HepG2 (cell line): ENCODE results near the gene ATL2. TPM values are rescaled to one million over a fixed set of nuclear protein-coding genes. Genes with fewer than 3 reads are reported as not detected.

Experiments
- ATAC-seq: fragments of 200-7000 bp; cut with Tn5 transposase; 3 replicates; pipeline ENCODE4 v1.9.1; 2020; ENCODE audit warnings: mild to moderate bottlenecking, moderate library complexity
- BruUV-seq: library from RNA; stranded (reverse); fragments of 400-500 nt; replicated peaks from 2 replicates; lab custom pipeline; 2021; lab: Mats Ljungman, UMichigan
- CTCF ChIA-PET: fragments of 300-600 bp; formaldehyde crosslinking; extraction: SDS; loops from one replicate; lab custom pipeline; 2021; ENCODE audit warnings: low total read pairs, inconsistent platforms, low intra/inter-chr PET ratio; lab: Yijun Ruan, JAX
- POLR2A ChIA-PET: fragments of 350-600 bp; sonication (Branson Sonifier 250); formaldehyde crosslinking; loops from one replicate; lab custom pipeline; 2020; ENCODE audit warnings: antibody characterized with exemption, inconsistent platforms; lab: Yijun Ruan, JAX
- DNase-seq: peaks from one replicate; pipeline ENCODE4 v3.0.0-alpha.2; 2015; ENCODE audit warnings: low spot score
- FAIRE-seq: peaks from 3 replicates; lab custom pipeline; 2011; peaks lifted over from hg19 to GRCh38; lab: Jason Lieb, UNC
- H2AFZ ChIP-seq: one replicate; pipeline ENCODE4 v1.6.1; 2011; ENCODE audit warnings: low read length, inconsistent platforms
- H3K27ac ChIP-seq: fragments of 300-600 bp; 3 replicates; pipeline ENCODE4 v1.8.0; 2011; ENCODE audit warnings: mixed run types, mild to moderate bottlenecking, mixed read lengths, low read length, inconsistent platforms; ENCODE audit not compliant: insufficient read depth; ENCODE audit errors: extremely low read length
- H3K27me3 ChIP-seq, 2 experiments: fragments of 200-600 bp in 1 of 2; 2 replicates in 1 of 2; 3 replicates in 1 of 2; pipeline versions ENCODE4 v1.6.0 to v1.8.0; 2011; ENCODE audit warnings: low read length in 2 of 2, mild to moderate bottlenecking in 2 of 2, moderate library complexity in 2 of 2, inconsistent platforms in 1 of 2; ENCODE audit not compliant: insufficient read depth in 2 of 2, control insufficient read depth in 1 of 2
- H3K36me3 ChIP-seq, 2 experiments: fragments of 200-600 bp in 1 of 2; replicated peaks in 1 of 2; 2 replicates in 1 of 2; 3 replicates in 1 of 2; pipeline versions ENCODE4 v1.5.1 to v1.8.0; 2011; ENCODE audit warnings: low read length in 2 of 2, inconsistent platforms in 1 of 2; ENCODE audit not compliant: insufficient read depth in 2 of 2, control insufficient read depth in 1 of 2
- H3K4me1 ChIP-seq: 2 replicates; pipeline ENCODE4 v1.5.1; 2012; ENCODE audit warnings: low read length, inconsistent platforms; ENCODE audit not compliant: insufficient read depth
- H3K4me2 ChIP-seq: 2 replicates; pipeline ENCODE4 v1.6.0; 2011; ENCODE audit warnings: low read depth, low read length, inconsistent platforms
- H3K4me3 ChIP-seq, 3 experiments: fragments of 200-600 bp in 1 of 3; sonication (generic), shearing (Covaris generic) in 1 of 3; replicated peaks in 1 of 3; 2 replicates each; pipeline ENCODE4 v1.5.1; 2011 to 2016; ENCODE audit warnings: low read length in 3 of 3, inconsistent platforms in 2 of 3, low read depth in 2 of 3, mild to moderate bottlenecking in 2 of 3, control low read depth in 1 of 3, mixed read lengths in 1 of 3; ENCODE audit not compliant: insufficient read depth in 1 of 3
- H3K79me2 ChIP-seq: one replicate; pipeline ENCODE4 v1.6.1; 2011; ENCODE audit warnings: low read length, inconsistent platforms; ENCODE audit not compliant: insufficient read depth
- H3K9ac ChIP-seq: 2 replicates; pipeline ENCODE4 v1.6.0; 2011; ENCODE audit warnings: mild to moderate bottlenecking, low read depth, low read length, inconsistent platforms; ENCODE audit not compliant: insufficient read depth
- H3K9me3 ChIP-seq: 2 replicates; pipeline ENCODE4 v1.5.1; 2012; ENCODE audit warnings: mild to moderate bottlenecking, low read length
- H4K20me1 ChIP-seq: 2 replicates; pipeline ENCODE4 v1.6.0; 2011; ENCODE audit warnings: inconsistent platforms, mild to moderate bottlenecking, low read length, moderate library complexity; ENCODE audit not compliant: insufficient read depth
- ATF1 ChIP-seq: IDR thresholded peaks from 2 replicates; pipeline ENCODE4 v1.6.1; 2016; ENCODE audit warnings: mild to moderate bottlenecking, control low read depth
- NFRKB ChIP-seq: fragments of 450-650 bp; IDR thresholded peaks from 2 replicates; pipeline ENCODE4 v1.6.1; 2017
- TP53 ChIP-seq: sonication (generic); formaldehyde crosslinking; conservative IDR thresholded peaks from 2 replicates; pipeline ENCODE4 v1.4.0; 2020; ENCODE audit warnings: missing genetic modification reagents
- ZKSCAN1 ChIP-seq: fragments of 150-350 bp; IDR thresholded peaks from 2 replicates; pipeline ENCODE4 v1.6.1; 2014; ENCODE audit warnings: low read length
- ZNF761 ChIP-seq: sonication (generic); formaldehyde crosslinking; conservative IDR thresholded peaks from 2 replicates; pipeline ENCODE4 v1.4.0; 2020; ENCODE audit warnings: mild to moderate bottlenecking, missing genetic modification reagents
- ZZZ3 ChIP-seq: sonication (generic); formaldehyde crosslinking; IDR thresholded peaks from 2 replicates; pipeline ENCODE4 v1.4.0; 2020; ENCODE audit warnings: missing genetic modification reagents, mild to moderate bottlenecking, borderline replicate concordance
- WGBS: methylation state at CpG from one replicate; pipeline ENCODE4 v1.1.6; 2017; ENCODE audit warnings: low lambda C conversion rate; 5-methylcytosine and 5-hydroxymethylcytosine counted together
- in situ Hi-C: cut with HindIII; loops from 2 replicates; pipeline ENCODE4 v1.10.0; 2017; ENCODE audit warnings: low pct_unique_long_range_greater_than_20kb; ENCODE audit not compliant: extremely low pct_ligation_motif_present
- intact Hi-C: fragments of 100-400 bp; cut with micrococcal nuclease; formaldehyde crosslinking; loops from one replicate; pipeline ENCODE4 v1.10.0; 2022; ENCODE audit not compliant: unreplicated experiment
- polyA plus RNA-seq, 8 experiments: library from polyadenylated mRNA; depleted of rRNA in 3 of 8; stranded (reverse) in 7 of 8; unstranded in 1 of 8; fragments of >200 nt; fragmentation: Illumina TruSeq in 4 of 8; extraction: Trizol in 4 of 8; gene quantifications; 2 replicates each; pipeline versions ENCODE4 v1.2.1 to v1.2.3, GENCODE V29; 2011 to 2016; ENCODE audit warnings: low read depth in 4 of 8, missing spikeins in 1 of 8, mixed read lengths in 1 of 8; ENCODE audit not compliant: insufficient read depth in 1 of 8
- total RNA-seq, 5 experiments: library from RNA; depleted of rRNA; stranded (reverse); fragments of >200 nt; fragmentation: Illumina TruSeq; extraction: Trizol; gene quantifications; 2 replicates each; pipeline ENCODE4 v1.2.3, GENCODE V29; 2016; ENCODE audit warnings: low read depth in 1 of 5
- TF ChIP-seq, protein P1 (sequence below): IDR thresholded peaks from 2 replicates; pipeline ENCODE4 v1.6.1; 2016; ENCODE audit warnings: mild to moderate bottlenecking
- TF ChIP-seq, protein P2 (sequence below): sonication (generic); formaldehyde crosslinking; IDR thresholded peaks from 2 replicates; pipeline ENCODE4 v1.4.0; 2020; ENCODE audit warnings: missing genetic modification reagents
- TF ChIP-seq, protein P3 (sequence below): sonication (generic); formaldehyde crosslinking; IDR thresholded peaks from 2 replicates; pipeline ENCODE4 v1.5.1; 2020; ENCODE audit warnings: mild to moderate bottlenecking, missing genetic modification reagents, borderline replicate concordance

Gene ATL2
- total and polyA plus RNA-seq, 2 of the 13 experiments (the other 11 are each of a cell fraction or from before 2014, with no cell fraction given) = 56.5 to 119 TPM

DNA sequence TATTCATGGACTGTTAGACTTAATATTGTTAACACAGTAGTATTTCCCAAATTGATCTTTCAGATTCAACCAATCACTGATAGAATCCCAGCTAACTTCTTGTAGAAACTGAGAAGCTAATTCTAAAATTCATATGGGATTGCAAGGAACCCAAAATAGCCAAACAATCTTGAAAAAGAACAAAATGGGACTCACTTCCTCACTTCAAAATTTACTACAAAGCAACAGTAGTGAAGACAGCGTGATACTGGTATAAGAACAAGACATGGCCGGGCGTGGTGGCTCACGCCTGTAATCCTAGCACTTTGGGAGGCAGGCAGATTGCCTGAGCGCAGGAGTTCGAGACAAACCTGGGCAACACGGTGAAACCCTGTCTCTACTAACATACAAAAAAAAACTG, 46.3 kb downstream of the ATL2 start:
- ATAC-seq (no peak), FAIRE-seq (no peak), DNase-seq (no peak)
- Histone ChIP-seq H3K27ac (no peak overlapping the region), H3K4me2 (no peak overlapping the region), H3K9me3 (peaks cover 9% of the 10 kb centered on the region; the same call in 1 of the 2 replicates), H3K9ac (no peak overlapping the region), H3K4me3 (no peak overlapping the region), H4K20me1 (peaks cover 10% of the 10 kb centered on the region; the same call in 1 of the 2 replicates), H3K4me1 (peaks cover 14% of the 10 kb centered on the region), H3K36me3 (peaks cover 9 to 39% of the 10 kb centered on the region in 2 experiments), H3K79me2 (peaks cover 23% of the 10 kb centered on the region), H3K27me3 (no peaks in the 10 kb centered on the region), H2AFZ (no peak overlapping the region)
- POLR2A ChIA-PET = no interaction called here
- intact Hi-C loops = no loop called here
- no TSS peak for BruUV-seq
- CTCF ChIA-PET = no interaction called here
- WGBS = 97% methylated on average over 7 of the region's 7 CpGs
- in situ Hi-C loops = no loop called here
- no peak for TF ChIP-seq ATF1 (CRISPR knock-in tag)
- TF ChIP-seq ZNF761 = 0 out of 2 replicates have a peak, but pooled peaks have one; percentile 21
- no peak for TF ChIP-seq TP53 (CRISPR knock-in tag)
- TF ChIP-seq, protein P1, sequence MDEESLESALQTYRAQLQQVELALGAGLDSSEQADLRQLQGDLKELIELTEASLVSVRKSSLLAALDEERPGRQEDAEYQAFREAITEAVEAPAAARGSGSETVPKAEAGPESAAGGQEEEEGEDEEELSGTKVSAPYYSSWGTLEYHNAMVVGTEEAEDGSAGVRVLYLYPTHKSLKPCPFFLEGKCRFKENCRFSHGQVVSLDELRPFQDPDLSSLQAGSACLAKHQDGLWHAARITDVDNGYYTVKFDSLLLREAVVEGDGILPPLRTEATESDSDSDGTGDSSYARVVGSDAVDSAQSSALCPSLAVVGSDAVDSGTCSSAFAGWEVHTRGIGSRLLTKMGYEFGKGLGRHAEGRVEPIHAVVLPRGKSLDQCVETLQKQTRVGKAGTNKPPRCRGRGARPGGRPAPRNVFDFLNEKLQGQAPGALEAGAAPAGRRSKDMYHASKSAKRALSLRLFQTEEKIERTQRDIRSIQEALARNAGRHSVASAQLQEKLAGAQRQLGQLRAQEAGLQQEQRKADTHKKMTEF (CRISPR knock-in tag) = no peak
- TF ChIP-seq NFRKB = no peak

DNA sequence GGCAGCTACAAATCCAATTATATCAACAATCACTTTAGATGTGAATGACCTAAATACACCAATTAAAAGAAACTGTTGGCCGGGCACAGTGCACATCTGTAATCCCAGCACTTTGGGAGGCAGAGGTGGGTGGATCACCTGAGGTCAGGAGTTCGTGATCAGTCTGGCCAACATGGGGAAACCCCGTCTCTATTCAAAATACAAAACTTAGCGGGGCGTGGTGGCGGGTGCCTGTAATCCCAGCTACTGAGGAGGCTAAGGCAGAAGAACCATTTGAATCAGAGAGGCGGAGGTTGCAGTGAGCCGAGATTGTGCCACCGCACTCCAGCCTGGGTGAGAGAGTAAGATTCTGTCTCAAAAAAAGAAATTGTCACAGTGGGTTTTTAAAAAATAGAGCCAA, 49.5 kb downstream of the ATL2 start:
- ChIA-PET CTCF (no interaction called here), POLR2A (no interaction called here)
- Histone ChIP-seq H3K9me3 (peaks cover 9% of the 10 kb centered on the region; the same call in 1 of the 2 replicates), H3K4me2 (no peak overlapping the region), H4K20me1 (0 out of 2 replicates have a peak, but pooled peaks cover 5% of the 10 kb centered on the region), H3K4me3 (no peak overlapping the region), H3K9ac (no peak overlapping the region), H3K27me3 (no peaks in the 10 kb centered on the region), H2AFZ (no peak overlapping the region), H3K79me2 (peaks cover 45% of the 10 kb centered on the region), H3K27ac (no peak overlapping the region), H3K4me1 (peaks cover 26% of the 10 kb centered on the region), H3K36me3 (peaks cover 2 to 33% of the 10 kb centered on the region in 2 experiments; a peak in 3 of 5 replicates)
- FAIRE-seq (no peak), ATAC-seq (no peak), DNase-seq (no peak)
- intact Hi-C loops (no loop called here), in situ Hi-C loops (no loop called here)
- no TSS peak for BruUV-seq
- TF ChIP-seq, protein P2, sequence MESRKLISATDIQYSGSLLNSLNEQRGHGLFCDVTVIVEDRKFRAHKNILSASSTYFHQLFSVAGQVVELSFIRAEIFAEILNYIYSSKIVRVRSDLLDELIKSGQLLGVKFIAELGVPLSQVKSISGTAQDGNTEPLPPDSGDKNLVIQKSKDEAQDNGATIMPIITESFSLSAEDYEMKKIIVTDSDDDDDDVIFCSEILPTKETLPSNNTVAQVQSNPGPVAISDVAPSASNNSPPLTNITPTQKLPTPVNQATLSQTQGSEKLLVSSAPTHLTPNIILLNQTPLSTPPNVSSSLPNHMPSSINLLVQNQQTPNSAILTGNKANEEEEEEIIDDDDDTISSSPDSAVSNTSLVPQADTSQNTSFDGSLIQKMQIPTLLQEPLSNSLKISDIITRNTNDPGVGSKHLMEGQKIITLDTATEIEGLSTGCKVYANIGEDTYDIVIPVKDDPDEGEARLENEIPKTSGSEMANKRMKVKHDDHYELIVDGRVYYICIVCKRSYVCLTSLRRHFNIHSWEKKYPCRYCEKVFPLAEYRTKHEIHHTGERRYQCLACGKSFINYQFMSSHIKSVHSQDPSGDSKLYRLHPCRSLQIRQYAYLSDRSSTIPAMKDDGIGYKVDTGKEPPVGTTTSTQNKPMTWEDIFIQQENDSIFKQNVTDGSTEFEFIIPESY (CRISPR knock-in tag) = peak; percentile 76
- TF ChIP-seq ZKSCAN1 (no peak), ZZZ3 (CRISPR knock-in tag) (no peak)
- TF ChIP-seq, protein P3, sequence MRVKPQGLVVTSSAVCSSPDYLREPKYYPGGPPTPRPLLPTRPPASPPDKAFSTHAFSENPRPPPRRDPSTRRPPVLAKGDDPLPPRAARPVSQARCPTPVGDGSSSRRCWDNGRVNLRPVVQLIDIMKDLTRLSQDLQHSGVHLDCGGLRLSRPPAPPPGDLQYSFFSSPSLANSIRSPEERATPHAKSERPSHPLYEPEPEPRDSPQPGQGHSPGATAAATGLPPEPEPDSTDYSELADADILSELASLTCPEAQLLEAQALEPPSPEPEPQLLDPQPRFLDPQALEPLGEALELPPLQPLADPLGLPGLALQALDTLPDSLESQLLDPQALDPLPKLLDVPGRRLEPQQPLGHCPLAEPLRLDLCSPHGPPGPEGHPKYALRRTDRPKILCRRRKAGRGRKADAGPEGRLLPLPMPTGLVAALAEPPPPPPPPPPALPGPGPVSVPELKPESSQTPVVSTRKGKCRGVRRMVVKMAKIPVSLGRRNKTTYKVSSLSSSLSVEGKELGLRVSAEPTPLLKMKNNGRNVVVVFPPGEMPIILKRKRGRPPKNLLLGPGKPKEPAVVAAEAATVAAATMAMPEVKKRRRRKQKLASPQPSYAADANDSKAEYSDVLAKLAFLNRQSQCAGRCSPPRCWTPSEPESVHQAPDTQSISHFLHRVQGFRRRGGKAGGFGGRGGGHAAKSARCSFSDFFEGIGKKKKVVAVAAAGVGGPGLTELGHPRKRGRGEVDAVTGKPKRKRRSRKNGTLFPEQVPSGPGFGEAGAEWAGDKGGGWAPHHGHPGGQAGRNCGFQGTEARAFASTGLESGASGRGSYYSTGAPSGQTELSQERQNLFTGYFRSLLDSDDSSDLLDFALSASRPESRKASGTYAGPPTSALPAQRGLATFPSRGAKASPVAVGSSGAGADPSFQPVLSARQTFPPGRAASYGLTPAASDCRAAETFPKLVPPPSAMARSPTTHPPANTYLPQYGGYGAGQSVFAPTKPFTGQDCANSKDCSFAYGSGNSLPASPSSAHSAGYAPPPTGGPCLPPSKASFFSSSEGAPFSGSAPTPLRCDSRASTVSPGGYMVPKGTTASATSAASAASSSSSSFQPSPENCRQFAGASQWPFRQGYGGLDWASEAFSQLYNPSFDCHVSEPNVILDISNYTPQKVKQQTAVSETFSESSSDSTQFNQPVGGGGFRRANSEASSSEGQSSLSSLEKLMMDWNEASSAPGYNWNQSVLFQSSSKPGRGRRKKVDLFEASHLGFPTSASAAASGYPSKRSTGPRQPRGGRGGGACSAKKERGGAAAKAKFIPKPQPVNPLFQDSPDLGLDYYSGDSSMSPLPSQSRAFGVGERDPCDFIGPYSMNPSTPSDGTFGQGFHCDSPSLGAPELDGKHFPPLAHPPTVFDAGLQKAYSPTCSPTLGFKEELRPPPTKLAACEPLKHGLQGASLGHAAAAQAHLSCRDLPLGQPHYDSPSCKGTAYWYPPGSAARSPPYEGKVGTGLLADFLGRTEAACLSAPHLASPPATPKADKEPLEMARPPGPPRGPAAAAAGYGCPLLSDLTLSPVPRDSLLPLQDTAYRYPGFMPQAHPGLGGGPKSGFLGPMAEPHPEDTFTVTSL = no peak
- 98% methylated on average over 9 of the region's 9 CpGs for WGBS
